Ovary (tissue), 9 donors: ENCODE data around the gene CLMN. TPM values are rescaled to one million over a fixed set of nuclear protein-coding genes. Genes with fewer than 3 reads are reported as not detected.

Source experiments
- DNase-seq, 5 donors: peaks; one replicate each; pipeline ENCODE4 v3.0.0-alpha.2; 2019 to 2020
- H3K27ac ChIP-seq, 2 donors: fragments of 200-600 bp; one replicate each; pipeline versions ENCODE4 v1.5.1 to v1.8.0; 2019 to 2022
- H3K27me3 ChIP-seq: fragments of 200-600 bp; one replicate; pipeline ENCODE4 v1.8.0; 2022
- H3K36me3 ChIP-seq: fragments of 200-600 bp; sonication (generic); one replicate; pipeline ENCODE4 v1.5.1; 2019
- H3K4me1 ChIP-seq: one replicate; pipeline ENCODE4 v1.8.1; 2013; ENCODE audit warnings: mild to moderate bottlenecking, moderate library complexity; ENCODE audit not compliant: insufficient read depth
- H3K4me3 ChIP-seq: fragments of 200-600 bp; sonication (generic); one replicate; pipeline ENCODE4 v1.5.1; 2017
- H3K9me3 ChIP-seq, 2 donors: fragments of 200-600 bp in 1 of 2; sonication (generic) in 1 of 2; one replicate each; pipeline versions ENCODE4 v1.5.1 to v1.8.1; 2013 to 2019; ENCODE audit warnings: mild to moderate bottlenecking in 1 of 2, moderate library complexity in 1 of 2
- EP300 ChIP-seq: sonication (generic); formaldehyde crosslinking; IDR thresholded peaks from one replicate; pipeline ENCODE4 v1.6.1; 2017; ENCODE audit warnings: antibody characterized with exemption
- POLR2A ChIP-seq: fragments of 450-650 bp; IDR thresholded peaks from one replicate; pipeline ENCODE4 v1.6.1; 2017; ENCODE audit warnings: antibody characterized with exemption, mild to moderate bottlenecking, moderate library complexity
- WGBS, 3 donors: extraction: QIAGEN DNeasy Blood & Tissue Kit in 1 of 3; methylation state at CpG; one replicate each; pipeline versions ENCODE4 v1.1.5 to v1.1.7; 2013 to 2017; 5-methylcytosine and 5-hydroxymethylcytosine counted together
- intact Hi-C, 4 donors: fragments of 100-400 bp; cut with DNase I; formaldehyde crosslinking; loops; one replicate each; pipeline versions ENCODE4 v1.11.0 to v1.15.1; 2022 to 2023
- polyA plus RNA-seq, 2 donors: library from polyadenylated mRNA; stranded (reverse); fragments of 200-250 nt in 1 of 2; fragments of 350-450 nt in 1 of 2; fragmentation: Illumina TruSeq in 1 of 2; extraction: RNeasy Lipid Tissue Mini Kit (QIAGEN cat#74804) in 1 of 2; gene quantifications; one replicate each; pipeline ENCODE4 v1.2.3, GENCODE V29; 2013 to 2014
- total RNA-seq, 7 donors: library from RNA; depleted of rRNA in 2 of 7; stranded (reverse); fragments of >200 nt in 2 of 7; fragmentation: NEBNext Ultra II Directional in 3 of 7; extraction: Animal tissue kit (Norgen Biotek cat#: 25700) in 3 of 7; gene quantifications; one replicate each; pipeline versions ENCODE4 v1.1.0 to v1.2.4, GENCODE V29; 2016 to 2023
- TF ChIP-seq, protein P1 (sequence below), 3 donors: fragments of 450-650 bp in 2 of 3; fragments of 200-600 bp in 1 of 3; IDR thresholded peaks; one replicate each; pipeline versions ENCODE4 v1.5.1 to v1.8.0; 2016 to 2022; ENCODE audit warnings: antibody characterized with exemption in 3 of 3, mild to moderate bottlenecking in 1 of 3
- donor health status: DM: no; HTN: no; CAD: no; lungs with moderate emphysema.
- donor health status: DM: no; HTN: no; CAD: no.
- donor health status: Bipolar disorder and iron deficiency.
- donor health status: DM: yes; HTN: yes; CAD: no.
- donor health status: DM: no; HTN: no; CAD: no.
- donor health status: DM: yes; HTN: yes; CAD: no.

The CLMN gene
- total and polyA plus RNA-seq, 9 donors = 2.2 to 11.7 (median 6.5) TPM

DNA sequence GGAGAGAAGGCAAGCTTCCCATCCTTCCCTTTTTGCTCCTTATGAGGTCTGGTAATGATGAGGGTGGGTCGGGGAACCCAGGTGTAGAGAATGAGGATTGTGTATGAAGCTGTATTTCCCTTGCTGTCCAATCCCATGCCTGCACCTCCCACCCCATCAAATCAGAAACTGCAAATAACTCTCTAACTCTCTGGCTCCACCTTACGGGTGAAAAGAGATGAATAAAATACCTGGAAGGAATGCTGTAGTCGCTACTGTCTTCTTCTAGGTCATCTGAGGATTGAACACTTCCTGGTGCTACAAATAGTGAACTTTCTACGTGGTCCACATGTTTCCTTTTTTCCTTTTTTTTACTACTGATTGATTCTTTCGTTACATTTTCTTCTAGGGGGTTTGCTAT is 123.4 kb downstream of the CLMN start:
- Histone ChIP-seq H3K9me3 (no peaks in the 10 kb centered on the region), H3K4me3 (no peak overlapping the region), H3K27ac (no peak overlapping the region), H3K4me1 (no peaks in the 10 kb centered on the region), H3K27me3 (no peaks in the 10 kb centered on the region), H3K36me3 (no peaks in the 10 kb centered on the region)
- 44 to 58% (median 45%) methylated on average over 5 of the region's 5 CpGs for WGBS, 3 donors
- intact Hi-C loops = no loop called here
- no peak for DNase-seq
- TF ChIP-seq POLR2A (no peak), EP300 (no peak)
- TF ChIP-seq, protein P1, sequence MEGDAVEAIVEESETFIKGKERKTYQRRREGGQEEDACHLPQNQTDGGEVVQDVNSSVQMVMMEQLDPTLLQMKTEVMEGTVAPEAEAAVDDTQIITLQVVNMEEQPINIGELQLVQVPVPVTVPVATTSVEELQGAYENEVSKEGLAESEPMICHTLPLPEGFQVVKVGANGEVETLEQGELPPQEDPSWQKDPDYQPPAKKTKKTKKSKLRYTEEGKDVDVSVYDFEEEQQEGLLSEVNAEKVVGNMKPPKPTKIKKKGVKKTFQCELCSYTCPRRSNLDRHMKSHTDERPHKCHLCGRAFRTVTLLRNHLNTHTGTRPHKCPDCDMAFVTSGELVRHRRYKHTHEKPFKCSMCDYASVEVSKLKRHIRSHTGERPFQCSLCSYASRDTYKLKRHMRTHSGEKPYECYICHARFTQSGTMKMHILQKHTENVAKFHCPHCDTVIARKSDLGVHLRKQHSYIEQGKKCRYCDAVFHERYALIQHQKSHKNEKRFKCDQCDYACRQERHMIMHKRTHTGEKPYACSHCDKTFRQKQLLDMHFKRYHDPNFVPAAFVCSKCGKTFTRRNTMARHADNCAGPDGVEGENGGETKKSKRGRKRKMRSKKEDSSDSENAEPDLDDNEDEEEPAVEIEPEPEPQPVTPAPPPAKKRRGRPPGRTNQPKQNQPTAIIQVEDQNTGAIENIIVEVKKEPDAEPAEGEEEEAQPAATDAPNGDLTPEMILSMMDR (IDR thresholded peaks at IDR 0.05) = no peak

DNA sequence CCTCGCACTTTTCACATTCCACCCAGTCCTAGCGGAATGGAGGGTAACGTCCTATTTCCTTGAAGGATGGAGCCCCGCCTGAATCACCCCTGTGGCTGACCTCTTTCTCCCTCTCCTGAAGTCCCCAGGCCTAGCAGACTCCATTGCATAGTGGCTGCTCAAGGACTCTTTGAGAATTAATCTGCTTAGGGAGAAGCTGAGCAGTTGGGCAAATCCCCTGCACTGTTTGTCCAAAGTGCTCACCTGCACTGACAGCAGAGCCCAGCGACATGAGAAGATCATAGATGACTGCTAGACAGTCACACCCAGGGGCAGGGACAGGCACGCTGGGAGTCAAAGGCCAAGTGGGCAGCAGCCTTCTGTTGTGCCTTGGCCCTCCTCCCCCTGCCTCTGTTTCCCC is 124.7 kb downstream of the CLMN start:
- 90 to 96% (median 92%) methylated on average over 6 of the region's 6 CpGs for WGBS, 3 donors

DNA sequence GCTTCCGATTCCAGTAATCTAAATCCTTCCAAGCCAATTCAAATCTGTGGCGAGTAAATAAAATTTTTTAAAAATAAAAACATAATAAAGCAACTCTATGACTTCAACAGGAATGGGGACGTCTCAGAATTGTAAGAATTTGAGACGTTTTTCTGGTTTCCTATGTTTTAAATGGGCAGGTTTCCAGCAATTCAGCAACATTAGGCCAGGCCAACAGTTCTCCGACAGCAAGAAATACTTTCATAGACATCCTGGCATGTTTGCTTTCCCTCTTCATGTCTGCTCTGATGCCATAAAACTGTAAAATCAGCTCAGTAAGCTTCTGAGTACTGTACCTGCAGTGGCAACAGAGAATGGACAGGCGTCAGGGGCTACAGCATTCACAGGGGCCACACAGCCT is 126.6 kb downstream of the CLMN start:
- 64 to 80% (median 74%) methylated on average over 6 of the region's 6 CpGs for WGBS, 3 donors
- DNase-seq = no peak
- intact Hi-C loops = no loop called here
- H3K27ac ChIP-seq = no peak overlapping the region
- no peak overlapping the region for H3K4me3 ChIP-seq
- no peaks in the 10 kb centered on the region for H3K9me3 ChIP-seq
- TF ChIP-seq POLR2A = no peak
- no peak for TF ChIP-seq EP300
- TF ChIP-seq, protein P1 (IDR thresholded peaks at IDR 0.05) = no peak
- H3K27me3 ChIP-seq = no peaks in the 10 kb centered on the region
- H3K36me3 ChIP-seq = no peaks in the 10 kb centered on the region
- no peaks in the 10 kb centered on the region for H3K4me1 ChIP-seq

More for the DNA sequence above, 124.7 kb downstream of the CLMN start:
- Histone ChIP-seq H3K4me1 (no peaks in the 10 kb centered on the region), H3K27ac (no peak overlapping the region), H3K27me3 (no peaks in the 10 kb centered on the region), H3K36me3 (no peaks in the 10 kb centered on the region), H3K9me3 (no peaks in the 10 kb centered on the region), H3K4me3 (no peak overlapping the region)
- intact Hi-C loops = no loop called here
- DNase-seq = no peak
- TF ChIP-seq, protein P1 (IDR thresholded peaks at IDR 0.05) = no peak
- no peak for TF ChIP-seq EP300
- no peak for TF ChIP-seq POLR2A

DNA sequence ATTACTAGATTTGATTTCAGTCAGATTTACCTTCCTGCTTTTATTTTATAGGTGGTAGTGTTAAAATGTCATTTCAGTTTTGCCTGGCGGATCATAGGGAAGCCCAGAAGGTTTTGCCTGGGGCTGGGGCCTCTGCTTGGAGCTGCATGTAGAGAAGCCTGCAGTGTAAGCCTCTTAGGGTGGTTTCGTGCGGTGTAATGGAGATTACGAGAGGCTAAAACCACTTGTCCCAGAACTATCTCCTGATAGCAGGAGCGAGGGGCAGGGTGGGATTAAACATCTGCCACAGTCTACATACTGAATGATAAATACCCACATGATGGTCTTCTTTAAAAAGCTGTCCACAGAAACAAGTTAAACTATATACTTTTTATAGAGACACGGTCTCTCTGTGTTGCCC is 127.4 kb downstream of the CLMN start:
- no peaks in the 10 kb centered on the region for H3K4me1 ChIP-seq
- H3K27ac ChIP-seq = no peak overlapping the region
- DNase-seq = no peak
- WGBS, 3 donors = 96 to 97% (median 96%) methylated on average over 6 of the region's 6 CpGs
- no peak for TF ChIP-seq POLR2A
- TF ChIP-seq, protein P1 (IDR thresholded peaks at IDR 0.05) = no peak
- no peak for TF ChIP-seq EP300
- H3K27me3 ChIP-seq = no peaks in the 10 kb centered on the region
- intact Hi-C loops = no loop called here
- H3K36me3 ChIP-seq = no peaks in the 10 kb centered on the region
- H3K4me3 ChIP-seq = no peak overlapping the region
- no peaks in the 10 kb centered on the region for H3K9me3 ChIP-seq
